ENCODE results near the gene PKP4.

- TF ChIP-seq LCOR (CRISPR knock-in tag; IDR thresholded peaks at IDR 0.05): no peak
- no peak for TF ChIP-seq MXI1 (IDR thresholded peaks at IDR 0.05; ENCODE audit: low read depth, low read length)
- TF ChIP-seq HEY1 (CRISPR knock-in tag; IDR thresholded peaks at IDR 0.05; ENCODE audit: borderline replicate concordance): no peak
- no peak for TF ChIP-seq ATF2 (CRISPR knock-in tag; IDR thresholded peaks at IDR 0.05)
- no peak for TF ChIP-seq HNRNPUL1 (IDR thresholded peaks at IDR 0.05; ENCODE audit: low read length)
- TF ChIP-seq CTCF (IDR thresholded peaks at IDR 0.05 in 2 of 3, conservative IDR thresholded peaks at IDR 0.05 in 1 of 3; ENCODE audit: insufficient read depth in 2 of 3, low read depth in 1 of 3, low read length in 3 of 3): no peak
- TF ChIP-seq ZBED1 (IDR thresholded peaks at IDR 0.05): no peak
- TF ChIP-seq MYC (IDR thresholded peaks at IDR 0.05; ENCODE audit: low read depth, low read length): no peak
- TF ChIP-seq MYC (CRISPR knock-in tag; IDR thresholded peaks at IDR 0.05; ENCODE audit: borderline replicate concordance, low read depth): no peak
- TF ChIP-seq FOXP4 (CRISPR knock-in tag; IDR thresholded peaks at IDR 0.05; ENCODE audit: borderline replicate concordance): no peak
- no peak for TF ChIP-seq POLR2A (conservative IDR thresholded peaks at IDR 0.05)
Observed at GRCh38 chr2:158507141-158507540, 50.4 kb downstream of the PKP4 start.
